Measurements from ENCODE around the gene C15orf39. TPM values are rescaled to one million over a fixed set of nuclear protein-coding genes. Genes with fewer than 3 reads are reported as not detected.

C15orf39 gene
- total RNA-seq, 1 experiment from 2014 or later, result 13.3 TPM

DNA sequence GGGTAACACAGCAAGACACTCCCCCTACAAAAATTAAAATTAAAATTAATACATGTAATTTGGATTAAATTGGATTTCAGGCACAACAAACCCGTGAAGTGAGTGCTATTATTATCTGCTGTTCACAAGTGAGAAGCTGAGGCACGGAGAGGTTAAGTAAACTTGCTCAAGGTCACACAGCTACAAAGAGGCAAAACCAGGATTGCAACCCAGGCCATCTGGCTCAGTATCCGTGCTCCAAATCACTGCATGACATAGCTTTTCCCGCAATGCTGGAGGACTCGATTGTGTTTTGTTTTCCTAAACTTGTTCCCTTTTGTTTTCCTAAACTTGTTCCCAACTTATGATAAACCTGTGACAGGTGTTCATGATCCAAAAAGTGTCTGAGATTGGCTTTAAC is 19.9 kb upstream of the C15orf39 start:
- H3K4me1 Mint-ChIP-seq (ENCODE audit: insufficient read depth, unreplicated experiment), result peaks cover 8% of the 10 kb centered on the region
- BruUV-seq (replicated peaks), result no TSS peak

GRCh38 chr15:75182187-75183131 is 19.2 kb upstream of the C15orf39 start:
- Mint-ChIP-seq H3K9me3 (ENCODE audit: unreplicated experiment) (no peaks in the 10 kb centered on the region), H3K4me1 (ENCODE audit: insufficient read depth, unreplicated experiment) (peaks cover under 1% of the 10 kb centered on the region), H3K36me3 (ENCODE audit: insufficient read depth, unreplicated experiment) (no peaks in the 10 kb centered on the region), H3K27me3 (ENCODE audit: insufficient read depth, unreplicated experiment) (no peaks in the 10 kb centered on the region), H3K4me3 (ENCODE audit: unreplicated experiment) (no peak overlapping the region), H3K27ac (ENCODE audit: low read depth, unreplicated experiment) (no peak overlapping the region)
- TF ChIP-seq, protein P1, sequence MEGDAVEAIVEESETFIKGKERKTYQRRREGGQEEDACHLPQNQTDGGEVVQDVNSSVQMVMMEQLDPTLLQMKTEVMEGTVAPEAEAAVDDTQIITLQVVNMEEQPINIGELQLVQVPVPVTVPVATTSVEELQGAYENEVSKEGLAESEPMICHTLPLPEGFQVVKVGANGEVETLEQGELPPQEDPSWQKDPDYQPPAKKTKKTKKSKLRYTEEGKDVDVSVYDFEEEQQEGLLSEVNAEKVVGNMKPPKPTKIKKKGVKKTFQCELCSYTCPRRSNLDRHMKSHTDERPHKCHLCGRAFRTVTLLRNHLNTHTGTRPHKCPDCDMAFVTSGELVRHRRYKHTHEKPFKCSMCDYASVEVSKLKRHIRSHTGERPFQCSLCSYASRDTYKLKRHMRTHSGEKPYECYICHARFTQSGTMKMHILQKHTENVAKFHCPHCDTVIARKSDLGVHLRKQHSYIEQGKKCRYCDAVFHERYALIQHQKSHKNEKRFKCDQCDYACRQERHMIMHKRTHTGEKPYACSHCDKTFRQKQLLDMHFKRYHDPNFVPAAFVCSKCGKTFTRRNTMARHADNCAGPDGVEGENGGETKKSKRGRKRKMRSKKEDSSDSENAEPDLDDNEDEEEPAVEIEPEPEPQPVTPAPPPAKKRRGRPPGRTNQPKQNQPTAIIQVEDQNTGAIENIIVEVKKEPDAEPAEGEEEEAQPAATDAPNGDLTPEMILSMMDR (IDR thresholded peaks at IDR 0.05; ENCODE audit: unreplicated experiment), result no peak
- CTCF ChIA-PET, result interaction anchor here (0.8 to 1.6 kb wide), 2 partner anchors 17 to 19 kb away, joined by 3 to 5 read pairs; partner anchors contain the start of gene C15orf39
- POLR2A ChIA-PET, result no interaction called here
- BruUV-seq (replicated peaks), result no TSS peak
- intact Hi-C loops (cut with micrococcal nuclease), result no loop called here
- DNase-seq (ENCODE audit: unreplicated experiment), result no peak

More for the DNA sequence above, 19.9 kb upstream of the C15orf39 start:
- Mint-ChIP-seq H3K27me3 (ENCODE audit: insufficient read depth, unreplicated experiment) (no peaks in the 10 kb centered on the region), H3K4me3 (ENCODE audit: unreplicated experiment) (no peak overlapping the region), H3K36me3 (ENCODE audit: insufficient read depth, unreplicated experiment) (no peaks in the 10 kb centered on the region), H3K27ac (ENCODE audit: low read depth, unreplicated experiment) (no peak overlapping the region), H3K9me3 (ENCODE audit: unreplicated experiment) (no peaks in the 10 kb centered on the region)
- no peak for DNase-seq (ENCODE audit: unreplicated experiment)
- ChIA-PET CTCF (interaction anchor here (0.6 to 1.6 kb wide), 3 partner anchors 18 to 611 kb away, joined by 3 to 5 read pairs (median 3); partner anchors contain the start of gene C15orf39), POLR2A (no interaction called here)
- TF ChIP-seq, protein P1 (IDR thresholded peaks at IDR 0.05; ENCODE audit: unreplicated experiment), result no peak
- intact Hi-C loops (cut with micrococcal nuclease), result no loop called here

DNA sequence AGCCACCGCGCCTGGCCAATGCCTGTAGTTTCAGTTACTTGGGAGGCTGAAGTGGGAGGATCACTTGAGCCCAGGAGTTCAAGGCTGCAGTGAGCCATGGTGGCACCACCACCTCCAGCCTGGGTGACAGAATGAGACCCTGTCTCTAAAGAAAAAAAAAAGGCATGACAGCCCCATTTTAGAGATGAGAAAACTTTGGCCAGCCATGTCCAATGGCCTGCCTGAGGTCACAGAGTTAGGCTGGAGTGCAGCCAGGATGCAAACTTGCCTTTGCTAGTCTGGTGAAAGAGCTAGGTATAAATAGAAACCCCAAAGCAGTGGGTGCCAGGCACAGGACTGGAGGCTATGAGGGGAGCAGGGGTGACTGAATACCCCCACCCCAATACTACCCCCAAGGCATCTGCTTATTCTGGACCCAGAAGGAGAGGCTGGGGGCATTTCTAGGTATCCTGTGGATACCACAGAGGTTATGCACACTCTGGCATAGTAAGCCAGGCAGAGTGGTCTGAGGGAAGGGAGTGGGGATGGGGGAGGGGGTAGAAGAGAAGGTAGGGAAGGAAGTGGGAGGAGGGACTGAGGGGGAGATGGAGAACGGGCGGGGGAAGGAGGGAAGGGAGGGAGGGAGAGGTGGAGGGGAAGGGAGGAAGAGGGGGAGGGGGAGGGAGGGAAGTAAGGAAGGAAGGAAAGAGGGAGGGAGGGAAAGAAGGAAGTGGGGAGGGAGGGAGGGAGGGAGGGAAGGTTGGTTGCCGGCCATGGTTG is 16.2 kb upstream of the C15orf39 start:
- CTCF ChIA-PET, result no interaction called here
- Mint-ChIP-seq H3K27me3 (ENCODE audit: insufficient read depth, unreplicated experiment) (no peaks in the 10 kb centered on the region), H3K9me3 (ENCODE audit: unreplicated experiment) (no peaks in the 10 kb centered on the region), H3K4me3 (ENCODE audit: unreplicated experiment) (no peak overlapping the region), H3K4me1 (ENCODE audit: insufficient read depth, unreplicated experiment) (no peaks in the 10 kb centered on the region), H3K36me3 (ENCODE audit: insufficient read depth, unreplicated experiment) (no peaks in the 10 kb centered on the region), H3K27ac (ENCODE audit: low read depth, unreplicated experiment) (no peak overlapping the region)
- intact Hi-C loops (cut with micrococcal nuclease), result no loop called here
- BruUV-seq (replicated peaks), result no TSS peak
- DNase-seq (ENCODE audit: unreplicated experiment), result no peak
- POLR2A ChIA-PET, result no interaction called here
- TF ChIP-seq, protein P1 (IDR thresholded peaks at IDR 0.05; ENCODE audit: unreplicated experiment), result no peak

DNA sequence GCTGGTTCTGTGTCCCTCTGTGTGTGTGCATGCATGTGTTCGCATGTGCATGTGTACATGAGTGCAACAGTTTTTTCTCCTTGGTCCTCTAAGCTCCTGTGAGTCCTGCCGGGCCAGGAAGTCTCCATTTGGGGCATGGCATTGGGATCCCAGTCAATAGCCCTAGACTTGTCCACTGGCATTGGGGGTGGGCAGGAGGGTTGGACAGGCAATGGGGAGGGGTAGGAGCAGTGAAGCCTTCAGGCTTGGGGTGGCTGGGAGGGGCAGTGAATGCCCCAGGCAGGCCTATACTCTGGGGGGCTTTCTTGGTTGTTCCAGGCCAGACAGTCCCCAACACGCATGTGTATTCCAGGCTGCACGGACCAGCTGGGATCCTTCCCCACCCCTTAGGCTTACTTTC is 15.6 kb upstream of the C15orf39 start:
- TF ChIP-seq, protein P1 (IDR thresholded peaks at IDR 0.05; ENCODE audit: unreplicated experiment), result no peak
- no peak for DNase-seq (ENCODE audit: unreplicated experiment)
- intact Hi-C loops (cut with micrococcal nuclease), result no loop called here
- Mint-ChIP-seq H3K9me3 (ENCODE audit: unreplicated experiment) (no peaks in the 10 kb centered on the region), H3K27ac (ENCODE audit: low read depth, unreplicated experiment) (no peak overlapping the region), H3K4me1 (ENCODE audit: insufficient read depth, unreplicated experiment) (no peaks in the 10 kb centered on the region), H3K4me3 (ENCODE audit: unreplicated experiment) (no peak overlapping the region), H3K27me3 (ENCODE audit: insufficient read depth, unreplicated experiment) (no peaks in the 10 kb centered on the region), H3K36me3 (ENCODE audit: insufficient read depth, unreplicated experiment) (no peaks in the 10 kb centered on the region)
- POLR2A ChIA-PET, result no interaction called here
- CTCF ChIA-PET, result no interaction called here
- no TSS peak for BruUV-seq (replicated peaks)

Measured in MCF 10A (cell line).